Ovary (tissue), 3 donors: ENCODE data around the gene COL25A1.

ENCODE experiments used
- CTCF ChIP-seq, 3 donors: fragments of 450-650 bp in 2 of 3; fragments of 200-600 bp in 1 of 3; IDR thresholded peaks; one replicate each; pipeline versions ENCODE4 v1.5.1 to v1.8.0; 2016 to 2022; ENCODE audit warnings: antibody characterized with exemption in 3 of 3, mild to moderate bottlenecking in 1 of 3
- EP300 ChIP-seq: sonication (generic); formaldehyde crosslinking; IDR thresholded peaks from one replicate; pipeline ENCODE4 v1.6.1; 2017; ENCODE audit warnings: antibody characterized with exemption
- POLR2A ChIP-seq: fragments of 450-650 bp; IDR thresholded peaks from one replicate; pipeline ENCODE4 v1.6.1; 2017; ENCODE audit warnings: antibody characterized with exemption, mild to moderate bottlenecking, moderate library complexity
- donor health status: DM: no; HTN: no; CAD: no.

GRCh38 chr4:109012286-109012880, 290.1 kb downstream of the COL25A1 start:
- TF ChIP-seq CTCF (IDR thresholded peaks at IDR 0.05) (no peak), POLR2A (no peak), EP300 (no peak)
